Dendritic cell treated with granulocyte-macrophage colony-stimulating factor and Interleukin-4, amounts not matched to agents 40 ng/mL and 50 ng/mL, for 4 days (primary cell): Measurements from ENCODE around the gene MRPL45.

Experiments
- H3K27ac Mint-ChIP-seq: one replicate; pipeline ENCODE4 v1.8.0; 2022; ENCODE audit warnings: mild to moderate bottlenecking, mixed read lengths
- H3K27me3 Mint-ChIP-seq: one replicate; pipeline ENCODE4 v1.8.0; 2022; ENCODE audit warnings: mild to moderate bottlenecking, mixed read lengths
- H3K36me3 Mint-ChIP-seq: one replicate; pipeline ENCODE4 v1.8.0; 2022; ENCODE audit warnings: low read depth, mixed read lengths
- H3K4me1 Mint-ChIP-seq: one replicate; pipeline ENCODE4 v1.8.0; 2022; ENCODE audit warnings: low read depth, mixed read lengths
- H3K4me3 Mint-ChIP-seq: one replicate; pipeline ENCODE4 v1.8.0; 2022; ENCODE audit warnings: mild to moderate bottlenecking, moderate library complexity, mixed read lengths
- H3K9me3 Mint-ChIP-seq: one replicate; pipeline ENCODE4 v1.8.0; 2022; ENCODE audit warnings: mixed read lengths
- intact Hi-C: fragments of 100-400 bp; cut with micrococcal nuclease; formaldehyde crosslinking; loops from one replicate; pipeline ENCODE4 v1.15.0; 2022

Gene MRPL45

DNA sequence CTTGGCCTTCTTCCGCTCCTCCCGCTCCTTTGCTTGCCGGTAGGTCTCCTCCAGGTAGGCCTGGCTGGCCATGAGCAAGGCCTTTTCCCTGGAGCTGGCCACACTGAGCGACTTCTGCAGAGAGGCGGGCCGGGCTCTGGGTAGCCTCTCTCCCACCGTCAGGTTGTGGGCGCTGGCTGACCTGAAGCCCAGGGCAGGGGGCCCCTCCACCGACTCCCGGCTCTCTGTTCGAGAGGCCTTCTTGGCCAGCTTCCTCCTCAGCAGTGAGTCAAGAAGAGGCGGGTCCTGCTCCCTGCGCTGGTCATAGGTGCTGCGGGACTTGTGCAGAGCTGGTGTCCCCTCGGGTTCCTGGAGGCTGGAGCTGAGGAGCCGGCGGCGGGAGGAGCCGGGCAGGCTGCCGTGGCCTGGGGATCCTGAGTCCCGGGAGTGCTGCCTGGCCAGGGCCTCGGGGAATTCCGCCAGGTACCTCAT lies 34.0 kb downstream of the MRPL45 start:
- intact Hi-C loops: no loop called here
- H3K4me3 Mint-ChIP-seq: no peak overlapping the region
- no peaks in the 10 kb centered on the region for H3K36me3 Mint-ChIP-seq
- peaks cover 5% of the 10 kb centered on the region for H3K27me3 Mint-ChIP-seq
- H3K4me1 Mint-ChIP-seq: peaks cover 17% of the 10 kb centered on the region
- H3K27ac Mint-ChIP-seq: no peak overlapping the region
- H3K9me3 Mint-ChIP-seq: no peaks in the 10 kb centered on the region

DNA sequence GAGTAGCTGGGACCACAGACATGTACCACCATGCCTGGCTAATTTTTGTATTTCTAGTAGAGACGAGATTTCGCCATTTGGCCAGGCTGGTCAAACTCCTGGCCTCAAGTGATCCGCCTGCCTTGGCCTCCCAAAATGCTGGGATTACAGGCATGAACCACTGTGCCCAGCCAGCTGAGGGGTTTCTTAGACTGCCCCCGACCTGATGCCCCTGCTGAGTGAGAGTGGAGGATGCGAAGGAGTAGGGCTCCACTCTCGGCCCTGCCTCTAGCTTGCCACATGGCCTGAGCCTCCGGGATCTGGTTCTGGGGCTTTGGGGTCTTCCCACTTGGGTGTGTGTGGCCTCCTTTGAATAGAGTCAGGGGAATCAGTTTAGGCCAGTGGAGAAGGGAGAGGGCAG lies 35.8 kb downstream of the MRPL45 start:
- Mint-ChIP-seq H3K27ac (no peak overlapping the region), H3K36me3 (no peaks in the 10 kb centered on the region), H3K4me1 (peaks cover under 1% of the 10 kb centered on the region), H3K9me3 (no peaks in the 10 kb centered on the region), H3K4me3 (no peak overlapping the region), H3K27me3 (peaks cover 5% of the 10 kb centered on the region)
- intact Hi-C loops: no loop called here

DNA sequence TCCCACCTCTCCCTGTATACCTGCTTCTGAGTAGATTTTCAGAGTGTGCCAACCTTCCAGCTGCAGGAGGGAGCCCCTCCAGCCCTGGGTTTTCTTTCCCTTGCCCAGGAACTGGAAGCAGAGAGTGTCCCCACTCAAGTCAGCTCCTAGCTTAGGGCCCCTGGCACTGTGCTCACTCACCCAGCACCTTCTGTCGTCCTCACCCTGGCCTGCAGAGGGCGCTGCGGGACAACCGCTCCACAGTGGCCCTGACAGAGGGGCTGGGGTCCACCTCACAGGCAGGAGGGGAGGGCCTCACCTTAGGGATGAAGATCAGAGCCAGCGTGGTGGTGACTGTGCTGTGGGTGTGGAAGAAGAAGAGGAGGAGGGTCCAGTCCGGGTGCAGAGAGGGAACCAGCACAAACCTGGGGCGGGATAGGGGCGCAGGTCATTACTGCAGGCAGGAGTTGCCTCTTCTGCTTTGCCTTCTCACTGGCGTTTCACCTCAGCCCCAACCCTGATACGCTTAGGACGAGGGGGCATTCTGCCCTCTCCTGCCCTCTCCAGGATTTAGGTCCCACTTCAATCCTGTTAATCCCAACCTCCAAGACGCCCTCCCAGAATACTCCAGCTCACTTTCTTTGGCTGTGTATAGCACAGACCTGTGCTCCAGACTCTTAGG lies 36.8 kb downstream of the MRPL45 start:
- H3K4me3 Mint-ChIP-seq: no peak overlapping the region
- intact Hi-C loops: no loop called here
- H3K4me1 Mint-ChIP-seq: no peaks in the 10 kb centered on the region
- H3K36me3 Mint-ChIP-seq: no peaks in the 10 kb centered on the region
- no peaks in the 10 kb centered on the region for H3K9me3 Mint-ChIP-seq
- peaks cover 2% of the 10 kb centered on the region for H3K27me3 Mint-ChIP-seq
- H3K27ac Mint-ChIP-seq: no peak overlapping the region

- intact Hi-C loops: loop anchor here (5.0 kb wide), 1 partner anchor 53 kb away; no protein-coding TSS in a partner anchor
- Mint-ChIP-seq H3K27me3 (no peaks in the 10 kb centered on the region), H3K27ac (no peak overlapping the region), H3K4me1 (no peaks in the 10 kb centered on the region), H3K4me3 (no peak overlapping the region), H3K9me3 (no peaks in the 10 kb centered on the region), H3K36me3 (no peaks in the 10 kb centered on the region)
These were observed 37.8 kb downstream of the MRPL45 start for GRCh38 chr17:38334480-38335364.

GRCh38 chr17:38336838-38337237 lies 39.9 kb downstream of the MRPL45 start:
- intact Hi-C loops: loop anchor here (5.0 kb wide), 1 partner anchor 50 kb away; no protein-coding TSS in a partner anchor
- H3K4me3 Mint-ChIP-seq: no peak overlapping the region
- H3K27ac Mint-ChIP-seq: no peak overlapping the region
- H3K9me3 Mint-ChIP-seq: no peaks in the 10 kb centered on the region
- peaks cover 7% of the 10 kb centered on the region for H3K4me1 Mint-ChIP-seq
- H3K27me3 Mint-ChIP-seq: no peaks in the 10 kb centered on the region
- H3K36me3 Mint-ChIP-seq: no peaks in the 10 kb centered on the region

GRCh38 chr17:38338053-38338452 lies 41.1 kb downstream of the MRPL45 start:
- no peaks in the 10 kb centered on the region for H3K36me3 Mint-ChIP-seq
- no peaks in the 10 kb centered on the region for H3K27me3 Mint-ChIP-seq
- intact Hi-C loops: loop anchor here (5.0 kb wide), 1 partner anchor 49 kb away; no protein-coding TSS in a partner anchor
- H3K27ac Mint-ChIP-seq: no peak overlapping the region
- H3K4me1 Mint-ChIP-seq: peaks cover 7% of the 10 kb centered on the region
- no peak overlapping the region for H3K4me3 Mint-ChIP-seq
- no peaks in the 10 kb centered on the region for H3K9me3 Mint-ChIP-seq

DNA sequence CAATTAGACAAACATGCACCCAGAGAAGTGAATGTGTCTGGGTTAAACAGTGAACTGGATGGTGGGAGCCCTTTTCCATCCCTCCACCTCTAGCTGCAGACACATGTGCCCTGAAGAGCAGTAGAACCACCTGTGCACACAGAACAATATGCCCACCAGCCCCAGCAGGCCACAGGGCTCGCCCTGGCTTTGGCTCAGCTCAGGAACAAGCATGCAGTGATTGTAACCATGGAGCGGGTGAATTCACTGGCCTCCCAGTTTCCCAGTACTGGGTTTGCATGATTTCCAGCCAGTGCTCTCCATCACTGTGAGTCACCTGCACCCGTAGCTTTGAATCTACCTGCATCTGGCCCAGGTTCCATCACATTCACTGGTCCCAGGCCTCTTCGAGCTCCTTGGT lies 41.6 kb downstream of the MRPL45 start:
- intact Hi-C loops: loop anchor here (5.0 kb wide), 1 partner anchor 49 kb away; no protein-coding TSS in a partner anchor
- H3K9me3 Mint-ChIP-seq: no peaks in the 10 kb centered on the region
- H3K27ac Mint-ChIP-seq: no peak overlapping the region
- H3K27me3 Mint-ChIP-seq: no peaks in the 10 kb centered on the region
- peaks cover 7% of the 10 kb centered on the region for H3K4me1 Mint-ChIP-seq
- H3K36me3 Mint-ChIP-seq: no peaks in the 10 kb centered on the region
- H3K4me3 Mint-ChIP-seq: no peak overlapping the region

GRCh38 chr17:38339891-38340290 lies 42.9 kb downstream of the MRPL45 start:
- intact Hi-C loops: loop anchor here (5.0 kb wide), 1 partner anchor 47 kb away; no protein-coding TSS in a partner anchor
- Mint-ChIP-seq H3K27me3 (peaks cover 3% of the 10 kb centered on the region), H3K36me3 (no peaks in the 10 kb centered on the region), H3K4me3 (no peak overlapping the region), H3K4me1 (peaks cover 7% of the 10 kb centered on the region), H3K27ac (no peak overlapping the region), H3K9me3 (no peaks in the 10 kb centered on the region)

DNA sequence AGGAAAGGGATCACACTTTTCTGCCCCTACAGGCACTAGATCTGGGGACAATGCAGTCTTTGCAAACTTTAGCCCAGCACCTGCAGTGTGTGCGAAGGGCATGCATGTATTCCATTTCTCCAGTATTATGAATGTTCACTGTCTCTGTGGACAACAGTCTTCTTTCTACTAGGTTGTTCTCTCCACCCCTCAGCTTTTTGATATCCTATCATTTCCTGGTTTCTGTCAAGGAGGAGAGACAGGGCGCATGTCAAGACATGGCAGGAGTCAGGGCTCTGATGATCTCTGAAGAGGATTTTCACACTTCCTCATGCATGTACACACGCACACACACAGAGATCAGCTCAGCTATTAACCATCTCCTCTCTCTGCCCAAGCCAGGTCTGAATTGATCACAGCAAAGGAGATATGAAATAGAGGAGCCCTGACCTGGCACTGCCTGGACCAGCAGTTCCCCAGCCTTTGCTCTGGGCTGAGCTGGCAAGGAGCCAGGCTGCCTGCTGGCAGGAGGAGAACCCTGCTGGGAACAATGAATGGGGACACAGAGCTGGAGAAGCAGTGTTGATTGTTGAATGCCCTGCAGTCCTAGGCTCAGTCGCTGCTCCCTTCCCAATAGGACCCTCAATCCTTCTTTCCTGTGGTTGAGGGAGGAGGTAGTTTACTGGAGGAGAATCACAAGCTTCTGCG lies 44.2 kb downstream of the MRPL45 start:
- H3K27ac Mint-ChIP-seq: no peak overlapping the region
- peaks cover 3% of the 10 kb centered on the region for H3K27me3 Mint-ChIP-seq
- peaks cover 7% of the 10 kb centered on the region for H3K4me1 Mint-ChIP-seq
- no peak overlapping the region for H3K4me3 Mint-ChIP-seq
- H3K36me3 Mint-ChIP-seq: no peaks in the 10 kb centered on the region
- H3K9me3 Mint-ChIP-seq: no peaks in the 10 kb centered on the region
- intact Hi-C loops: no loop called here

- H3K4me3 Mint-ChIP-seq: no peak overlapping the region
- no peaks in the 10 kb centered on the region for H3K36me3 Mint-ChIP-seq
- peaks cover 3% of the 10 kb centered on the region for H3K27me3 Mint-ChIP-seq
- intact Hi-C loops: no loop called here
- peaks cover 7% of the 10 kb centered on the region for H3K4me1 Mint-ChIP-seq
- no peak overlapping the region for H3K27ac Mint-ChIP-seq
- H3K9me3 Mint-ChIP-seq: no peaks in the 10 kb centered on the region
These were observed 46.1 kb downstream of the MRPL45 start for GRCh38 chr17:38342886-38343607.

DNA sequence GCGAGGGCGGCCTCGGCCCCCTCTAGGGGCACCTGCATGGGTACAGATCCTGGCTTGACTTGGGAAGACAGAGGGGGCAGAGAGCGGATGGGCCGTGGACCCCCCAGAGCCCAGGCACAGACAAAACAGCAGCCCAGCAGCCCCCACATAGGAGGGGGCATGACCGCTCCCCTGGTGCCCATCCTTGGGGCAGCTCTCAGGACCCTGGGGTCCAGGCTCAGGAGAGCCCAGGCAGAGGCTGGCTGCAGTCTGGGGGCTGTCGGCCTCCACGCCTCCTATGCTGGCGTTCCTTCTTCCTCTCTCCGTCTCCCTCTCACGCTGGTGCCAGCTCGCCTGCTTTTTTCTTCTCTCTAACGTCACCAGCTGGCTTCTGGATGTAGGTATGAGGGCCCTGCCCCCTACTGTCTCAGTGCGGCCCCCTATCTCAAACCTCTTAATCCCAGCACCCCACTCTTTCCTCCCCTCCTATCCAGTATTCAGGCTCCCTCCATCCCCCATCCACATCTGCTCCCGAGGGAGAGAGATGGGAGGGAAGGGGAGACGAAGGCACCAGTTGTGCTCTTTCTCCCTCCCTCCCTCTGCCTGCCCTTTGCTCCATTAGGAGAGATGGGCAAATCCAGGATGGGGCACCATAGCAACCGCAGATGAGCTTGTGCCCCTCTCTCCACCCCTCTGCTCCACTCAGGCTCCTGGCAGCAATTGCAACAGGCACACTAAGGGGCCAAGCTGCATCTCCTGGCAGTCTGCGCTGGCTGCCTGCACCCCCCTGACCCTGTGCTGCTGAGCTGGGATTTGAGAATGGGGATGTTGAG lies 46.8 kb downstream of the MRPL45 start, which contains the start of gene GPR179:
Gene GPR179 (minus strand): TSS at position 349 of the 812 bp plus-strand sequence. CDS start 167 bp downstream, at position 182.
- Mint-ChIP-seq H3K4me3 (no peak within 1 kb of the TSS), H3K4me1 (peaks cover 8% of the 10 kb centered on the region), H3K27ac (no peak within 1 kb of the TSS), H3K36me3 (no peaks in the 10 kb centered on the region), H3K9me3 (no peaks in the 10 kb centered on the region), H3K27me3 (peaks cover 3% of the 10 kb centered on the region)
- intact Hi-C loops: no loop called here

DNA sequence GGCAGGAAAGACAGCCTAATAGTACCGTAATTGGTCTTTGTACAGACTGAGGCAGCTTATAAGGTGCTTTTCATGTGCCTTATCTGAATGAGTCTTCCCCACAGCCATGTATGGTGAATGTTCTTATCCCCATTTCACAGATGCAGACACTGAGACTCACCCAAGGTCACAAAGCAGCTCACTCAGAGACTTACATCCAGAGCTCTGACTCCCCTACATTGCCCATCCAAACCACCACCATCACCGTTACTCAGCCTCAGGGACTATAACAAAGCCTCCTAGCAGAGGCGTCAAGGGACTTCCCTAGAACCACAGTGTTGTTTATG lies 47.4 kb downstream of the MRPL45 start:
- Mint-ChIP-seq H3K4me1 (peaks cover 13% of the 10 kb centered on the region), H3K4me3 (no peak overlapping the region), H3K9me3 (no peaks in the 10 kb centered on the region), H3K36me3 (no peaks in the 10 kb centered on the region), H3K27me3 (peaks cover 3% of the 10 kb centered on the region), H3K27ac (no peak overlapping the region)
- intact Hi-C loops: no loop called here

DNA sequence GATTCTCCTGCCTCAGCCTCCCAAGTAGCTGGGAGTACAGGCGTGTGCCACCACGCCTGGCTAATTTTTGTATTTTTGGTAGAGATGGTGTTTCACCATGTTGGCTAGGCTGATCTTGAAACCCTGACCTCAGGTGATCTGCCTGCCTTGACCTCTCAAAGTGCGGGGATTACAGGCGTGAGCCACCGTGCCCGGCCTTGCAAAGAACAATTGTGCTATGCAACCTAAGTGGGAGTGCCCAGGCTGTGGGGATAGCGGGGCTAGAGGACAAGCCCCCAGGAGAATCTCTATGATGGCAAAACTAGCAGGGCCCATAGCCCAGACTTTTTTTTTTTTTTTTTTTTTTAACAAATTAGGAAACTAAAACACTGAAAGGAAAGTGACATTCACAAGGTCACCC lies 48.8 kb downstream of the MRPL45 start:
- Mint-ChIP-seq H3K9me3 (no peaks in the 10 kb centered on the region), H3K27me3 (peaks cover 3% of the 10 kb centered on the region), H3K36me3 (no peaks in the 10 kb centered on the region), H3K4me3 (no peak overlapping the region), H3K4me1 (peaks cover 21% of the 10 kb centered on the region), H3K27ac (no peak overlapping the region)
- intact Hi-C loops: no loop called here
